ENCODE data around the gene DMD.
"Not testable (repeated sequence)": the region's sequence is repeated elsewhere in the genome, so short reads cannot be mapped to it uniquely, and the experiment has no call there.

DMD gene

GRCh38 chrX:33211356-33212260, at the start of gene DMD:
Gene DMD, minus strand, starts transcription at chrX:33211549. Its CDS starts 237 bp downstream, at chrX:33211312.
- DNase-seq: no peak

GRCh38 chrX:33252306-33252825, 41.0 kb upstream of the DMD start:
- no peak for DNase-seq

- no peak for DNase-seq
Measured at GRCh38 chrX:33218819-33219218, 7.5 kb upstream of the DMD start.

GRCh38 chrX:33210156-33210555, 1.2 kb downstream of the DMD start:
- DNase-seq: no peak

GRCh38 chrX:33207056-33207455, 4.3 kb downstream of the DMD start:
- no peak for DNase-seq

GRCh38 chrX:33205321-33205720, 6.0 kb downstream of the DMD start:
- DNase-seq: no peak

- no peak for DNase-seq
Measured at GRCh38 chrX:33204889-33205288, 6.5 kb downstream of the DMD start.

GRCh38 chrX:33198561-33199279, 12.6 kb downstream of the DMD start:
- no peak for DNase-seq

GRCh38 chrX:33195698-33196097, 15.7 kb downstream of the DMD start:
- no peak for DNase-seq

- no peak for DNase-seq
Measured at GRCh38 chrX:33194876-33195433, 16.4 kb downstream of the DMD start.

- no peak for DNase-seq
Measured at GRCh38 chrX:33194289-33194688, 17.1 kb downstream of the DMD start.

GRCh38 chrX:33190016-33190415, 21.3 kb downstream of the DMD start:
- DNase-seq: no peak

GRCh38 chrX:33188881-33189280, 22.5 kb downstream of the DMD start:
- no peak for DNase-seq

- no peak for DNase-seq
Measured at GRCh38 chrX:33188286-33188685, 23.1 kb downstream of the DMD start.

GRCh38 chrX:33184803-33185202, 26.5 kb downstream of the DMD start:
- DNase-seq: not testable (repeated sequence)

GRCh38 chrX:33183361-33183760, 28.0 kb downstream of the DMD start:
- no peak for DNase-seq

- no peak for DNase-seq
Measured at GRCh38 chrX:33178690-33179089, 32.7 kb downstream of the DMD start.

GRCh38 chrX:33178218-33178617, 33.1 kb downstream of the DMD start:
- no peak for DNase-seq

GRCh38 chrX:33175201-33175600, 36.1 kb downstream of the DMD start:
- DNase-seq: no peak

GRCh38 chrX:33171041-33171440, 40.3 kb downstream of the DMD start:
- DNase-seq: no peak

GRCh38 chrX:33161829-33162228, 49.5 kb downstream of the DMD start:
- no peak for DNase-seq

- no peak for DNase-seq
Measured at GRCh38 chrX:33160273-33160672, 51.1 kb downstream of the DMD start.

GRCh38 chrX:33156152-33156726, 55.1 kb downstream of the DMD start:
- no peak for DNase-seq
